Activated naive CD4-positive, alpha-beta T cell treated with Interleukin-2 at 50 U/mL for 16 hours (primary cell): Measurements from ENCODE around the gene DOLK.
A peak's percentile ranks its signal among the peaks of the same experiment; 100 is the strongest.

Source experiments
- DNase-seq: peaks from one replicate; pipeline ENCODE4 v3.0.0-alpha.2; 2020

DOLK gene

GRCh38 chr9:128903871-128904620 lies 43.4 kb downstream of the DOLK start:
- DNase-seq: no peak

- DNase-seq: no peak
These were observed 44.3 kb downstream of the DOLK start for GRCh38 chr9:128903079-128903461.

GRCh38 chr9:128902351-128903078 lies 44.9 kb downstream of the DOLK start:
- DNase-seq: peak; percentile 84

- no peak for DNase-seq
These were observed 45.6 kb downstream of the DOLK start for GRCh38 chr9:128901822-128902221.

- no peak for DNase-seq
These were observed 46.0 kb downstream of the DOLK start for GRCh38 chr9:128901379-128901778.

- DNase-seq: peak; percentile 16
These were observed 47.7 kb downstream of the DOLK start for GRCh38 chr9:128899566-128900322.

- no peak for DNase-seq
These were observed 48.4 kb downstream of the DOLK start for GRCh38 chr9:128898845-128899565.

GRCh38 chr9:128898382-128898781 lies 49.0 kb downstream of the DOLK start:
- no peak for DNase-seq

- DNase-seq: no peak
These were observed 51.8 kb downstream of the DOLK start for GRCh38 chr9:128895556-128895955.
